OCI-LY7 (cell line): Measurements from ENCODE around the gene ZKSCAN1. TPM values are rescaled to one million over a fixed set of nuclear protein-coding genes. Genes with fewer than 3 reads are reported as not detected.

Source experiments
- BruUV-seq: library from RNA; stranded (reverse); fragments of 400-500 nt; replicated peaks from 2 replicates; lab custom pipeline; 2021; lab: Mats Ljungman, UMichigan
- CTCF ChIA-PET: fragments of 300-600 bp; sonication (Branson Sonifier 250); formaldehyde crosslinking; loops from one replicate; lab custom pipeline; 2022; ENCODE audit warnings: antibody characterized with exemption; ENCODE audit not compliant: unreplicated experiment; lab: Charles Lee
- POLR2A ChIA-PET: fragments of 300-600 bp; sonication (Branson Sonifier 250); formaldehyde crosslinking; loops from one replicate; lab custom pipeline; 2022; ENCODE audit warnings: antibody characterized with exemption; lab: Charles Lee
- DNase-seq: peaks from one replicate; pipeline ENCODE4 v3.0.0-alpha.2; 2015; ENCODE audit warnings: low spot score
- H2AFZ ChIP-seq: fragments of 200-600 bp; sonication (generic), shearing (Covaris generic); 2 replicates; pipeline ENCODE4 v1.6.1; 2014; ENCODE audit warnings: mild to moderate bottlenecking, antibody characterized with exemption, low read length, moderate library complexity
- H3K27ac ChIP-seq: fragments of 200-600 bp; sonication (generic); 2 replicates; pipeline ENCODE4 v1.5.1; 2014; ENCODE audit warnings: mixed run types, low read depth, mild to moderate bottlenecking, moderate library complexity, low read length, inconsistent platforms; ENCODE audit not compliant: poor library complexity, severe bottlenecking
- H3K36me3 ChIP-seq: fragments of 200-600 bp; sonication (generic); 2 replicates; pipeline ENCODE4 v1.6.1; 2014; ENCODE audit warnings: mild to moderate bottlenecking, antibody characterized with exemption, low read length, moderate library complexity, mixed read lengths; ENCODE audit not compliant: insufficient read depth
- H3K4me1 ChIP-seq: fragments of 200-600 bp; sonication (generic); 2 replicates; pipeline ENCODE4 v1.5.1; 2014; ENCODE audit warnings: mild to moderate bottlenecking, low read length; ENCODE audit not compliant: insufficient read depth, poor library complexity, severe bottlenecking
- H3K4me2 ChIP-seq: fragments of 200-600 bp; sonication (generic); 2 replicates; pipeline ENCODE4 v1.6.1; 2014; ENCODE audit warnings: mild to moderate bottlenecking, low read length
- H3K4me3 ChIP-seq: fragments of 200-600 bp; sonication (generic); 2 replicates; pipeline ENCODE4 v1.5.1; 2014; ENCODE audit warnings: mild to moderate bottlenecking, low read depth, low read length; ENCODE audit not compliant: poor library complexity, severe bottlenecking
- H3K79me2 ChIP-seq: fragments of 200-600 bp; sonication (generic); 2 replicates; pipeline ENCODE4 v1.6.1; 2016; ENCODE audit warnings: low read depth, mild to moderate bottlenecking, low read length, moderate library complexity, mixed read lengths; ENCODE audit not compliant: insufficient read depth
- H3K9me2 ChIP-seq: fragments of 200-600 bp; sonication (generic); 2 replicates; pipeline ENCODE4 v1.6.1; 2016; ENCODE audit warnings: mild to moderate bottlenecking, low read length, mixed read lengths; ENCODE audit not compliant: insufficient read depth
- H3K9me3 ChIP-seq: fragments of 200-600 bp; sonication (generic); 2 replicates; pipeline ENCODE4 v1.6.1; 2014; ENCODE audit warnings: mild to moderate bottlenecking, mixed run types, low read length, mixed read lengths
- H4K20me1 ChIP-seq: fragments of 200-600 bp; sonication (generic); 2 replicates; pipeline ENCODE4 v1.6.1; 2014; ENCODE audit warnings: mild to moderate bottlenecking, antibody characterized with exemption, low read length, moderate library complexity, mixed read lengths; ENCODE audit not compliant: insufficient read depth
- CTCF ChIP-seq: fragments of 200-600 bp; sonication (generic); conservative IDR thresholded peaks from 2 replicates; pipeline ENCODE4 v1.5.1; 2014; ENCODE audit warnings: mild to moderate bottlenecking, antibody characterized with exemption, low read length, moderate library complexity, mixed read lengths
- EZH2phosphoT487 ChIP-seq: fragments of 200-600 bp; sonication (generic); IDR thresholded peaks from 2 replicates; pipeline ENCODE4 v1.6.1; 2018; ENCODE audit warnings: low read depth, borderline replicate concordance, mild to moderate bottlenecking, mixed run types, antibody characterized with exemption, low read length, moderate library complexity, mixed read lengths
- intact Hi-C: fragments of 100-400 bp; cut with micrococcal nuclease; formaldehyde crosslinking; loops from one replicate; pipeline ENCODE4 v1.10.0; 2022; ENCODE audit not compliant: unreplicated experiment
- total RNA-seq, 2 experiments: library from RNA; depleted of rRNA in 1 of 2; stranded (reverse); fragments of >200 nt in 1 of 2; shearing (Covaris generic) in 1 of 2; gene quantifications; 2 replicates each; pipeline ENCODE4 v1.2.3, GENCODE V29; 2014 to 2022

The ZKSCAN1 gene
- total RNA-seq, 2 experiments from 2014 or later, result 20.2 to 48.1 TPM

DNA sequence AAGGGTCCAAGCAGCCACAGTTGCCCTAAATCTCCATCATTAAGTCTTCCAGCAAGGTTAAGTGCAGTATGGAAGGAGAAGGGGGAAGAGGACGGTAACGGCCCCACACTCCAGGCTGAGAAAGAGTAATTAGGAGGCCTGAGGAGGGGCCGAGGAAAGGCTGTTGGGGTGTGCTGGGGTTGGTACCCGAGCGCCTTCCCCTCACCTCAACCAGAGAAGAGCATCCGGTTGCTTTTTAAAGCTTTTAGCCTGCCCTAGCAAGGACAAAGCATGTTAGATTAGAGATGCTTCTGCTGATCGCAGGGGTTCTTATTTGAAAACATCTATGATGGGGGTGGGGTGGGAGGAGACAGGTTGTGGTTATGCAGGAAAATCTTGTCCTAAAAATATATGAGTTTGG lies 25.2 kb downstream of the ZKSCAN1 start:
- Histone ChIP-seq H3K4me2 (peak overlapping the region; percentile 53), H3K4me1 (peaks cover 23% of the 10 kb centered on the region), H3K9me2 (no peaks in the 10 kb centered on the region), H3K79me2 (no peaks in the 10 kb centered on the region), H3K9me3 (no peaks in the 10 kb centered on the region), H3K36me3 (peaks cover 16% of the 10 kb centered on the region), H3K27ac (peak overlapping the region; percentile 14), H3K4me3 (no peak overlapping the region), H2AFZ (no peak overlapping the region), H4K20me1 (no peaks in the 10 kb centered on the region)
- no TSS peak for BruUV-seq
- no peak for TF ChIP-seq EZH2phosphoT487
- TF ChIP-seq CTCF, result no peak
- CTCF ChIA-PET, result no interaction called here
- intact Hi-C loops, result no loop called here
- peak; percentile 38 for DNase-seq
- POLR2A ChIA-PET, result interaction anchor here (0.8 kb wide), 1 partner anchor 43 kb away, joined by 4 read pairs; no protein-coding TSS in a partner anchor

DNA sequence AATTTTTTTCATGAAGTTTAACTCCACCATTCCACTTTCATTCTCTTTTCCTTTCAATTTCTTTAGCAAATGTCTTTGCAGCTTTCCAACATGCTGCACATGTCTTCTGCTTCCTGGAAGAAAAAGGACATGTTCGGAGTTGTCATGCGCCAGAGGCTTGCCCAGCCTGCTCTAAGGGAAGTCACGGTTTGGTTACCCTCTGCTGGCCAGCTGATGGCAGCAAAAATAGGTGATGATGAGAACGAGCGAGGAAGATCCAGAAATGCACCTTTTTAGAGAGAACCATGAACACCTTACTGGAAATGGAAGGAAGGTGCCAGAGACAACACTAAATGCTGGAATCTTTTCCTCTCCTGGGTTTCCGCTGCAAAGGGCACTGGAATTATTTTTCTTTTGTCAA lies 29.3 kb downstream of the ZKSCAN1 start:
- Histone ChIP-seq H3K79me2 (no peaks in the 10 kb centered on the region), H3K4me3 (no peak overlapping the region), H3K9me2 (no peaks in the 10 kb centered on the region), H3K9me3 (no peaks in the 10 kb centered on the region), H3K4me1 (peaks cover 27% of the 10 kb centered on the region), H3K4me2 (peak overlapping the region; percentile 30; the same call in 1 of the 2 replicates), H3K27ac (no peak overlapping the region), H2AFZ (peak overlapping the region; percentile 44; the same call in 1 of the 2 replicates), H4K20me1 (no peaks in the 10 kb centered on the region), H3K36me3 (no peaks in the 10 kb centered on the region)
- ChIA-PET POLR2A (no interaction called here), CTCF (no interaction called here)
- BruUV-seq, result no TSS peak
- peak; percentile 62 for DNase-seq
- intact Hi-C loops, result no loop called here
- no peak for TF ChIP-seq EZH2phosphoT487
- peak; percentile 51 for TF ChIP-seq CTCF

- BruUV-seq, result no TSS peak
- H3K9me3 ChIP-seq, result no peaks in the 10 kb centered on the region
These were observed 33.3 kb downstream of the ZKSCAN1 start for GRCh38 chr7:100048680-100049079.

More at GRCh38 chr7:100048680-100049079, 33.3 kb downstream of the ZKSCAN1 start:
- no peak overlapping the region for H3K27ac ChIP-seq
- no peak overlapping the region for H3K4me3 ChIP-seq
- ChIA-PET POLR2A (no interaction called here), CTCF (no interaction called here)
- no peaks in the 10 kb centered on the region; the same call in 1 of the 2 replicates for H3K79me2 ChIP-seq
- no peaks in the 10 kb centered on the region for H4K20me1 ChIP-seq
- DNase-seq, result no peak
- no peaks in the 10 kb centered on the region for H3K36me3 ChIP-seq
- H3K9me2 ChIP-seq, result no peaks in the 10 kb centered on the region
- peaks cover 15% of the 10 kb centered on the region for H3K4me1 ChIP-seq
- peak overlapping the region; percentile 96; the same call in 1 of the 2 replicates for H3K4me2 ChIP-seq
- peak overlapping the region; percentile 96; the same call in 1 of the 2 replicates for H2AFZ ChIP-seq
- no peak for TF ChIP-seq CTCF
- no peak for TF ChIP-seq EZH2phosphoT487
- intact Hi-C loops, result loop anchor here (1.0 to 2.0 kb wide), 2 partner anchors 33 to 34 kb away; partner anchors contain the start of genes ZKSCAN1 and ZNF3
